HG03095 (cell line): Measurements from ENCODE around the gene GRM8.

Experiments
- ATAC-seq: cut with Tn5 transposase; IDR thresholded peaks from one replicate; pipeline ENCODE4 v1.9.1; 2021; ENCODE audit warnings: moderate library complexity; ENCODE audit not compliant: unreplicated experiment

Gene GRM8

DNA sequence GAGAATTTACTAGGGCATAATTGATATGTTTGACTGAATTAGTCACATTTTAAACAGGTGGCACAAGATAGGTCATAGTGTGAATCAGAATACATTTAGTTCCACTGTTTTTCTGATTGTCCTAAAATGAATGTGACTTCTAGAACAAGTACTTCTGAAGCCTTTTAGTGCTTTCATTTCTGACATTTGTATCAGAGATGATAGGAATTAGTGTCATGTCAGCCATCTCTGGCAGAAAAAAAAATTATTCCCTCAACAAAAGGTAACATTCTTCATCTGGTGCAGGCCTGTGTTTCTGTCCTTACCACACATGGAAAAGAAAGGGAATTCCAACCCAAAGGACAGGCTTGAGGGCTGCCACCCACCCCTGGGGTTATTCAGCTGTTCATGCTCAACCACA, 21.3 kb downstream of the GRM8 start:
- no peak for ATAC-seq

DNA sequence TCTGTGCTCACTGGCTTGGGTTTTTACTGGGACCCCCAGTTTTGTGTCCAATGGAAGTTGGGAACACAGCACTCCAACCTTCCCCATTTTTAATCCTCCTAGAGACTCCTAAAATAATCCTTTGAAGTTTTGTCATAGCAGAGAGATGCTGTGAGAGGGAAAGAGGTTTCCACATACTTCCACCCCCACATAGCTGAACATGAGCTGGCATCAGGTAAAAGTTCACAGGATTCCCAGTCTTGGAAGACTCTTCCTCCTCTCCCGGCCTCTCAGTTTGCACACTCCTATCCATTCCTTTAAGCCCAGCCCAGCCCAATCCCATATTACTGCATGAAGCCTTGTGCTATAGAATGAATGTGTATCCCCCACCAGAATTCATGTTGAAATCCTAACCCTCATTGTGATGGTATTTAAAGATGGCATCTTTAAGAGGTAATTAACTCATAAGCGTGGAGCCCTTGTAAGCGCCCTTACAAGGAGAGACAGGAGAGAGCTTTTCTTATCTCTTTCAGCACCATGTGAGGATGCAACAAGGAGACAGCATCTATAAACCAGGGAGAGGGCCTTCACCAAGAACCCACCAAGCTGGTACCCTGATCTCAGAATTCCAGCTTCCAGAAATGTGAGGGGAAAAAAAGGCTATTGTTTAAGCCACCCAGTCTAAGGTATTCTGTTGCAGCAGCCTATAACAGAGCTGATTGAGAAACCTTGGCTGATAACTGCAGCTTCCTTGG, 22.4 kb downstream of the GRM8 start:
- no peak for ATAC-seq

DNA sequence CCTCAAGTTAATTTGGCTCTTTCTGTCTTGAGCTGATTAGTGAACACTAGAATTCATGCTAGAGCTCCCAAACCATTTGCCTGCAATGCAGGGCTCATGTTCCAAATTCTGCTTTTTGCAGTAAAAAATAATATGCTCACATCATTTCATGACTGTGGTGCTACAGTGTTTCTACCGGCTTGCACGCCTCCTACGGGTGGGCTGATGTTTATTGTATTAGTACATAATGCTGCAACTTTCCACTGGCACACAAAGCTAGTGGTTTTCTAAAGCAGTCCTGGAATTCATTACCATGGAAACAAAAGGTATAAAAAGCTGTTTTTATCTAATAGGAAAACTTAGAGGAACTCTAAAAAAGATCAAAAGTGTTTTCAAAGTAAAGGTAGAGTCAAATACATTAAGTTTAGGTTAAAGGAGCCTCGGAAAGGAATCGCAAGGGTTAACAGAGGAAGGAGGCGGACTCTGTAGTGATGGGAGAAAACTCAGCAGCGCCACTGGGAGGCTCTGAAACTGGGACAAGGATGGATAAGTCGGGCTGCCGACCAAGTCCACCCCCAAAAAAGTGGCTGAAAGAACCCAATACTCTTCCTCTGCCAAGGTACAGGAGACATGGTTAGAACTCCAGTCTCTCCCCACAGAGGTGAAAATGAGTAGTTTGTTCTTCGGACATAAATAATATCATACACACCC, 25.9 kb downstream of the GRM8 start:
- no peak for ATAC-seq

DNA sequence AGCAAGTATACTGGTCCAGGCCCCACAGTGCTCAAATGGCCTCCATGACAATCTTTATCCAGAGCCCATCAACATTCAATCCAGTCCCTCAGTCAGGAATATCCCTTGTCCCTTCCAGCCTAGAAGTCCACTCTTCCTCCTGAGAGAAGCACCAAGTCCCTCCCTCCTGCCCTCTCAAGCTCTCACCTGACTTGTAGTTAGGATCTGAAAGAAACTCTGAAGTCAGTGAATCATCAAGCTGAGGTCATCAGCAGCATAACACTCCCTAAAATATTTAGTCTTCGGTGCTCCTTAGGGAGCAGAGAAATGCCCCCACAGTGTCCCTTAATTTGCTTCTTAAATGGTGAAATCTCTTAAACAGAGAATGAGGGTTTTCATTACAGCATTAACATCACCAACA, 31.0 kb downstream of the GRM8 start:
- no peak for ATAC-seq

DNA sequence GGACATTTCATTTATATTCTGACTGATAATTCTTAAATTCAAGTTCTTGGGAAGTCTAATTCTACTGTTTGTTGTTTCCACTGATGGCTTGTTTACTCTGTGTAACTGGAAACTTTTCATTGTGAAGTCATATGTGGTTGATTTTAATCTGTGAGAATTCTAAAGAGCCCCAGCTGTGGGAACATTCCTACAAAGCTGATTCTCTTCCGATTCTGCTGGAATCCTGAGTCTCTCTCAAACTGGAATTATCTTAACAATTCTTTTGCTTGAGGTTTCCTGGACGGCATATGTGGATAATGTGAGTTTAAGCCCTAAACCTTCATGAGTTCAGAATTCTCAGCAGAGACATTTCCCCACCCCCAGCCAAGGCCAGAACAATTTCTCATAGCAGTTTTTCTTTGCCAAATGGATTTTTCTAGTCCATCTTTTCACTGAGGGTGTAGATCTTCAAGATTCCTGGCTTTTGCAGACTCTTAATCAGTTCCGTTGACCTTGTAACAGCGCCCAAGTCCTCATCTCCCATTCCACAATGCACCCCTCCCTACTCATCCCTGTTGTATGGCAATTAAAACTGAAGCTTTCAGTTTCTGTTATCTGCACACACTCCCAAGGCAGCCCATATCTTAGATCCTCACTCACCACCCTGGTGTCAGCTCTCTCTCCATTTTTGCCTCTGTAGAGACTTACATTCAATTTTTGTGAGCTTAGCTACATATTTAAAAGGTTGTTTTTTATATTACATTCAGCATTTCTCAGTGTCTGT, 37.6 kb downstream of the GRM8 start:
- no peak for ATAC-seq

DNA sequence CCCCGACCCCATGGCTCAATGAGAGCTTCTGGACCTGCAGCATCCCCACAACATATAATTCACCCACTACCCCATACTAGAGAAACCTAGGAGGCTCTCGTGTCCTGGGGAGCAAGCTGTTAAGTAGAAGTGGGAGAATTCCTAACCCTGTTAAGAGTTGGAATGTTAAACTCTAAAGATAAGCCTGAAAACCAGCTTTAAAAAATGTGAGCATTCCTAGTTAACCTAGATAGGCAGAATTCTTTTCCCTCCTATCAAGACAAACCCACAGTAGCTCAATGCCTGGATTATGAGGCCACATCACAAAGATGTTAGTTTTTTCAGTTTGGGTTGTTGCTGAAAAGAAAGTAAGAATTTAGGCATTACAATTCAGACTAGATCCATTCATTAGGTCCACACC, 42.9 kb downstream of the GRM8 start:
- ATAC-seq, result no peak

DNA sequence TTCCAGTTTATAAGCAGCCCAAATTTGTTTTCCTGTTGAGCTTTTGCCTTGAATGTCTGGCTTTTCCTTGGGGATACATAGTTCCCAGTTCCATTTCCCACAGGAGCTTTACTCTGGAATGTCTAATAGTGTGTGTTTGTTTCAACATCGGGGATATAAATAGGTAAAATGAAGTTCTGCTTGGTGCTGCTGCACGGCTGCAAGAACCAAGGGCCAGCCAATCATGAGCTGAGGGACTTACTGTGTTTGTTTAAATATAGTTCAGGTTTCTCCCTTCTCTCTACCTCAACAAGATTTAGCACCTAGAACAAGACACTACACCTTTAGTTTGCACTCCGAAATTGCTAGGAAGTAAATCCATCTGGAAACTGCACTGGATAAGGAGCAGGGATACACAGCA, 43.9 kb downstream of the GRM8 start:
- ATAC-seq, result no peak

DNA sequence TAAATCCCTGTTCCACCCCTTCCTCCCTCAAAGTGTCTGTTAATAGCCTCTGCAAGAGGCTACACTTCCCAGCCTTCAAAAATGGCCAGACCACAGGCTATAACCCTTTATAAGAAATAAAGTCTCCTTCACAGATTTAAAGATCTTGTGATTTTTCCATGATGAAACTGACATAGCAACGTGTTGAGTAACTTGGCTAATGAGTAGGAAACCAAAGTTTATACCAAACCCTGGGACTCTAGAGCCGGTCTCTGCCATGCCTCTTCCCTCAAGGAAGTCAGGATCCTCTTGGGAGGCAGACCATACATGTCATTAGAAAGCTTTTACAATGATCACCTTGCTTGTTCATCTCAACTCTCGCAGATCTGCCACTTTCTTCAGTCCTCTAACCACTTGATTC, 44.4 kb downstream of the GRM8 start:
- ATAC-seq, result no peak

DNA sequence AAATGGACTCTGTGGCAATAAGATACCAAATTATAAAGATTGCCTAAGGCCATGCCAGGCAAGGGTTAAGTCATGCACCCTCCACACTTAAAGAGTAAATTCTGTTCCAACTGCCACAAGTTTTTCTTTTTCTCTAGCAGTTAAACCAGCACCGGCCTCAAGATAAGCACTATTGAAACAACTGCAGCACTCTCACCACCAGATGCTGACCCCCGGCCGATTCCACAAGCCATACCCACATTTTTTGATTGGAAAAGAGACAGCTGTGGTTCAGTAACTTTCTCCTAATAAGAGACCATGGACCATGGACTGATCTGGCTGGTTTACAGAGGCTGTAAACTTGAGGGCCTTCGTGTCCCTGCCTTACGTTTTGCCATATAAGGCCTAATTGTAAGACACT, 44.9 kb downstream of the GRM8 start:
- ATAC-seq, result no peak

DNA sequence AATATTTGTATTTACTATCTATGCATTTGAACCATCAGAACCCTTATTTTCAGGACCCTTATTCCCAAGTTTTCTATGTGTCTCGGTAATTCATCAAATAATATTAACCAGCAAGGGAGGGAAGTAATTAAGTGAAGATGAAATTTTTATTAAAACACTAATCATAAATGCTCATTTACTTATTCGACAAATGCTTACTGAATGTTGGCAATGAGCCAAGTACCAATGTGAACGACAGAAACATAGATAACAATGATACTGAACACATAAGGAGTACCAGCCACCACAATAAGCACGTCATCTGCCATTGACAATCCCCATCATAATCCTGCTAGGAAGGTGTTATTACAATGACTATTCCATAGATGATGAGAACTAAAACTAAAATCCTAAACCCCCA, 45.5 kb downstream of the GRM8 start:
- ATAC-seq, result no peak

DNA sequence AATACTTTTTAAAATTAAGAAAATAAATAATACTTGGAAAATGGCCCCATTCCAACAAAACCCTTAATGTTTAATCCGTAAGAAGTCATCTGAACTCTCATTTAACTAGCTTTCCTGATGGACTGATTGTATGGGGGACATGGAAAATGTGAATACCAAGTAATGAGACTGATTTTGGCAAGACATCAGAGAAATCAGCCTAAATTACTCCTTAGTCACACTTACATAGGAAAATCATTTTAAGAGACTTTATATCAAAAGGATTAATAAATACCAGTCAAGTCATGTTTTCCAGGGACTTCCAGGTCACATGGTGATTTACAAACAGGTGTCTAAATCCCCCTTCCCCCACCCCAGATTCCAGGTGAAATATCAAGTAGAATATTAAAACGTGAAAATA, 58.2 kb downstream of the GRM8 start:
- ATAC-seq, result no peak

DNA sequence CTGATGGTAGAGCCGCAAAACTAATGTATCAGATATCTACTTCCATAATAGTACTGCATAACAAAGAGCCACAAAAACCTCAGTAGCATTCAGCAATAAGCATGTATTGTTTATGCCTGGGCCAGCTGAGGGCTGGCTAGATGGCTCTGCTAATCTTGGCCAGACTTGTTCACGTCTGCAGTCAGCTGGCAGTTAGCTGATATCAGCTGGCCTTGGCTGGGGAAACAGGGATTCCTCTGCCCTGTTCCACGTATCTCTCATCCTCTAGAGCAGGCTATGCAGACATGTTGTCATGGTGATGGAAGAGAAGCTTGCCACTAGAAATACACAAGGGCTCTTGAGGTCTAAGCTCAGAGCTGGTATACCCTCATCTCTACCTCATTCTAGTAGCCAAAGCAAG, 62.9 kb downstream of the GRM8 start:
- no peak for ATAC-seq

DNA sequence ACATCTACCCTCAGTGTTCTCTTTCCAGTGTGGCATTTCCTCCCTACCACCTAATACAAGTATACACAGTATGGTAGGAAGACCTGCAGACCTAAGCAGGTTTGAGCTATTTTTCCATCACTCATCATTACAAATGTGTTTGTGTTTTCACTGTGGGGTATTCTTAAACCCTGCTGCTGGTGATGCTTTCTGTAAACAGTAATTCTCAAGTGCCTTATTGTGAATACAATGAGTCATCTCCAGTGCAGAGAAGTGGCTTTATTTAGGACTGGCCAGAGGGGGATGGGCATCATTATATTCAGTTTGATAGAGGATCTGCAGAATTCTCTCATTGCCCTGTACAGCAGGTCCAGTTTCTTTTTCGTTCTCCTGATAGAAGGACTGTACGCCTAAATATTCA, 63.7 kb downstream of the GRM8 start:
- ATAC-seq, result no peak

DNA sequence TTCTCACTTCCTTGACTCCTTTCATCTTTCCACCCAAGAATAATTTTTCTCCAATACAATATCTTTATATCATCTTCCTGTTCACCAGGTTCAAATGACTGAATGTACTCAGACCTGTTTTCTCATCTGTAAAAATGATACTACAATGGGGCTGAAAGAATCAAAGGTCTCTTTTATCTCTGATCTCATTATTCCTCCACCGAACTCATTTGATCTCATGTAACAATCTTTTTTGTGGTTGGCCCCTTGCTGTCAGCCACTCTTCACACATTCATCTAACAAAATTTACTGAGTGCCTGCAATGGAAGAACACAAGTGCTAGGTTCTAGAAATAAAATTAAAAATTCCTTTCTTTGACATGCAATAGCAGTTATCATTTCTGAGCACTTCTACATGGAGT, 65.0 kb downstream of the GRM8 start:
- no peak for ATAC-seq

DNA sequence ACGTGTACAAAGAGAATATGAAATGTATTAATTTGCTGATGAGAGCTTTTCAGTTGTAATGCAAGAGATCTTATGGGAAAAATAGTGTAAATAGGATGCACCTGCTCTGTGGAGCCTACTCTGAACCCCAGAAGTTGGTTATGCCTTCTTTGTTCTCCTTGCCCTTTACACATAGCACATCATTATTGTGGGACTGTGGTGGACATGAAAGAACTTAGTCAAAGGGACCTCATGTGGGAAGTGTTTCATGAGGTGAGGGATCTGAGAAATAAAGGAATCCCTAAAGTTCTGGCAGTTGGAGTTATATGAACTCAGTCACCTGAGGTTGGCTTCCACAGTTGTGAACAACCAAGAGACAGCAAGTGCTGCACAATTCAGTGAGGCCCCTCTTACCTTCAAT, 66.1 kb downstream of the GRM8 start:
- no peak for ATAC-seq

DNA sequence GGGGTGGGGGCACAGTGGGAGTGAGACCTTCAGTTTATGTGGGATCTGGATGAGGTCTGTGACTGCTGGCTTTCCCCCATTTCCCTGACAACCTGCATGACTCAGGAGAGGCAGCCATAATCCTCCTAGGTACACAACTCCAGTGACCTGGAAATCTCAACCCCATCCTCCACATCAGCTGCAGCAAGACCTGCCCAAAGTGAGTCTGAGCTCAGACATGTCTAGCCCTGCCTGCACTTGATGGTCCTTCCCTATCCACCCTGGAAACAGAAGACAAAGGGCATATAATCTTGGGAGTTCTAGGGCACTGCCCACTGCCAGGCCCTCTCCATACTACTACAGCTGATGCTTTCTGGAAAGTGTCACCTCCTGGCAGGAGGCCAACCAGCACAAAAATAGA, 75.6 kb downstream of the GRM8 start:
- no peak for ATAC-seq

DNA sequence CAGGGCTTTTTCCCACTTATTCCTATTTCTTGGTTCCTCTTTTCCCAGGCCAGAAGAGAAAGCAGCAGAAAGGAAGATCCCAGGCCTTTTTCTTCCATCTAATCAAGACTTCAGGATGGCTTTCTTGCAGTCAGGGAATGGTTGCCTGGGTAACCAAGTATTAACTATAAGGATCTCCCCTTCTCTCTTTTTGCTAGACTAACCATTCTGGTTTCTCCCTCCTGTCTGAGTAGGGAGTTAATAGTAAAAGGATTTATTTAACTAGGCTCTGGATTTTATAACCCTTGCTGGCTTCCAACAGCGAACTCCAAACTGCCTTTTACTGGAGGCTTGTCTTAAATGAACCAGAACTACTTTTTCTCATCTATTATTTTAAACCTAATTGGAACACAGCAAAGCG, 90.4 kb downstream of the GRM8 start:
- ATAC-seq, result no peak

DNA sequence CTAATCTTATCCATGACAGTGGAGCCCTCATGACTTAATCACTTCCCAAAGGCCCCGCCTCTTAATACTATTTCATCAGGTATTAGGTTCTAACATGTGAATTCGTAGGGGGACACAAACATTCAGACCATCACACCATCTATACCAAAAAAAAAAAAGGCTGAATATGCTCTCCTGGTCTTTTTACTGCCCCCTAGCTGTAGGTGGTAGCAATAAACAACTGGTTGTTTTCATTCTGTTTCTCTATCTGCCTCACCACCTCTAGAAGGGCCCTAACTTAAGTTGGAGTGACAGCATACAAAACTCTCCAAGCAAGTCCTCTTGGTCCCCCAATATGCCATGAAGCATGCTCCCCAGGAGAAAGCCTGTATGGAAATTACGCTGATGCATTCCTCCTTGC, 94.1 kb downstream of the GRM8 start:
- no peak for ATAC-seq

DNA sequence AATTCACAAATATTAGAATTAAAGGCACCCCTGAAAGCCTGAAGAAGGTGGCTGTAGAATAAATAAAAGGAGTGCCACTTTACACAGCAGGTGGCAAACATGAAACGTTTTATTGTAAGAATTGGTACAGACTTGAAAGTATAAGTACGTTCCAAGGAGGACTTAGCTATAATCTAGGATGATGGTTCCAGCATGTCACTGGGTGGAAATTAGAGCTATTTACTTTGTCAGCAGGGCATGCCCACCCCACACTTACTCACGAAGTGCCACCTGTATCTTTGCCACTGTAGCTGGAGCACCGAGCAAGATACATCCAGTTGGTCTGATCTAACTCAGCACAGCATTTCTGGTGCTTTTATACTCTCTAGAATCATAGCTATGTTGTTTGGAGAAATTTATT, 97.8 kb downstream of the GRM8 start:
- no peak for ATAC-seq

DNA sequence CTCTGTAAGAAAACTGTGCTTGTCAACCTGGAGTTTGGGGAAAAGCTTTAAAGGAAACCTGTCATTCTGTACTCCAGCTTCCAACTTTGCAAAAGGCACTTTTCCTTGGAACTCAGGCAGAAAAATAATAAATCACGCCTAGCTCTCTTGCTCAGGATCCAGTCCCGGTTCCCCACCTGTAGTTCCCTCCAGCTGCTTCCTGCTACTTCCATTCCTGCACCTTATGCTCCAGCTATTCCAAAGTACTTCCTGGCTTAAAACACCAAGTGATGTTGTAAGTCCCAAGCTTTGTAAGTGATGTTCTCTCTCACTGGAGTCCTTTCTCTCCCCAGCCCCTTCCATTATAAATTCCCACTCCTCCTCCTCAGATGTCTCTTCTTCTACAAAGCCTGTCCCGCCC, 98.6 kb downstream of the GRM8 start:
- ATAC-seq, result no peak

DNA sequence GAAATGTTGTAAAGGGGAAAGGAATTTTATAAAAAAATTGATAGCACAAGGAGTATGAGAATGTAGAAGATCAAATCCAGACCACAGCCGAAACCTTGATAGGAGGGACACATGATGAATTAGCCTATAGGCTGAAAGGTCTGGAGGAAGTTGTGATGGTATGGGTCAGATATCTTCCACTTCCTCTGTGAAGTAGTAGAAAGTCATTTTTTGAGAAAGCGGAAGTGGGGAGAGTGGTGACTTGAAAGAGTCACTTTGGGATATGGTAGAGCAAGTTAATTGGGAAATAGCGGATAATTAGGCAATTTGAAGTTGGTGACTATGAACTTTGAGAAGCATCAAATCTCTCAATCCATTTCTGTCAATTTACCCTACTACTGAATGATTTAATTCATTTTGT, 99.4 kb downstream of the GRM8 start:
- ATAC-seq, result no peak

DNA sequence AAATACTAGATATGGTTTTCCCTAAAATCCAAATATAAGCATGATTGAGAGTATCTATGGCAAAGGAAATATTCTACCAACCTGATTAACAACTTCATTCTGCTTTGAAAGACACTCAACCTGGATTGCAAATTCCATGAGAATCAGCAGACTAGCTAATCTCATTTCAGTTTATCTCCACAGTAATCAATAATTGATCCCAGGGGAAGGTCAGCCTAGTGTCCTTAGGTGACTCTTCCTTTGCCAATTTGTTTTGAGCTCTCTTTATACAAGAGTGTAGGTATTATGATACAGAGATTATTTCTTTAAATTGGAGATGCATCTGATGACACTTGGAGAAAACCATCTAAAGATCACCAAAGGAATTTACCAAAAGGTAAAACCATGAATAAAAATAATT, 100.3 kb downstream of the GRM8 start:
- no peak for ATAC-seq
